ENCODE data around the gene C4orf50. TPM values are rescaled to one million over a fixed set of nuclear protein-coding genes. Genes with fewer than 3 reads are reported as not detected.

The C4orf50 gene
- total and polyA plus RNA-seq, 4 donors = under 0.01 to 0.17 TPM; not detected in 2

DNA sequence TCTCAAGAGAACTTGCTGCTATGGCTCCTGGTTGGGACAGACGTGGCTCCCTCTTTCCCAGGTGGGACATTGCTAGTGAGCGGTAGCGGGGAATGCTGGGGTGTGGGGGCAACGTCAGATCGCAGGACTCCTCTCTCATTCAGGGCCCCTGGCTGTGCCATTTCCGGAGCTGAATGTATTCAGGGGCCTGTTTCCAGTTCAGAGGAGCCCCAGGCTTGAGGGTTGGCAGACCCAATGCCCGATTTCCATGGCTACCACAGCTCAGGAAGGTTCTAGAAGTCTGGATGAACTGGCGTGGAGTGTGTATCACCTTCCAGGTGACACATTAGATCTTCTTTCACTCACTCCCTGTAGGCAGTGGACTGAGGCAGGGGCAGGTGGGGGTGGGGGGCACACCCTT is 99.2 kb downstream of the C4orf50 start:
- no peak for DNase-seq (ENCODE audit: low spot score)
- WGBS = 76% methylated on average over 8 of the region's 8 CpGs
- no peaks in the 10 kb centered on the region for H3K4me1 ChIP-seq (ENCODE audit: control insufficient read depth in 4 of 4, insufficient read depth in 4 of 4, low read length in 3 of 4)
- TF ChIP-seq, protein P1, sequence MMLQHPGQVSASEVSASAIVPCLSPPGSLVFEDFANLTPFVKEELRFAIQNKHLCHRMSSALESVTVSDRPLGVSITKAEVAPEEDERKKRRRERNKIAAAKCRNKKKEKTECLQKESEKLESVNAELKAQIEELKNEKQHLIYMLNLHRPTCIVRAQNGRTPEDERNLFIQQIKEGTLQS (IDR thresholded peaks at IDR 0.05) = no peak
- TF ChIP-seq, protein P2, sequence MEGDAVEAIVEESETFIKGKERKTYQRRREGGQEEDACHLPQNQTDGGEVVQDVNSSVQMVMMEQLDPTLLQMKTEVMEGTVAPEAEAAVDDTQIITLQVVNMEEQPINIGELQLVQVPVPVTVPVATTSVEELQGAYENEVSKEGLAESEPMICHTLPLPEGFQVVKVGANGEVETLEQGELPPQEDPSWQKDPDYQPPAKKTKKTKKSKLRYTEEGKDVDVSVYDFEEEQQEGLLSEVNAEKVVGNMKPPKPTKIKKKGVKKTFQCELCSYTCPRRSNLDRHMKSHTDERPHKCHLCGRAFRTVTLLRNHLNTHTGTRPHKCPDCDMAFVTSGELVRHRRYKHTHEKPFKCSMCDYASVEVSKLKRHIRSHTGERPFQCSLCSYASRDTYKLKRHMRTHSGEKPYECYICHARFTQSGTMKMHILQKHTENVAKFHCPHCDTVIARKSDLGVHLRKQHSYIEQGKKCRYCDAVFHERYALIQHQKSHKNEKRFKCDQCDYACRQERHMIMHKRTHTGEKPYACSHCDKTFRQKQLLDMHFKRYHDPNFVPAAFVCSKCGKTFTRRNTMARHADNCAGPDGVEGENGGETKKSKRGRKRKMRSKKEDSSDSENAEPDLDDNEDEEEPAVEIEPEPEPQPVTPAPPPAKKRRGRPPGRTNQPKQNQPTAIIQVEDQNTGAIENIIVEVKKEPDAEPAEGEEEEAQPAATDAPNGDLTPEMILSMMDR (IDR thresholded peaks at IDR 0.05; ENCODE audit: low read depth, low read length, missing input control) = no peak
- TF ChIP-seq NR2F2 (IDR thresholded peaks at IDR 0.05) (no peak), YY1 (IDR thresholded peaks at IDR 0.05) (no peak), HNF4A (conservative IDR thresholded peaks at IDR 0.05) (no peak), SP1 (IDR thresholded peaks at IDR 0.05) (no peak), ZBTB33 (IDR thresholded peaks at IDR 0.05) (no peak), FOXA1 (IDR thresholded peaks at IDR 0.05) (no peak), EGR1 (IDR thresholded peaks at IDR 0.05; ENCODE audit: low read depth in 2 of 2) (no peak)
- TF ChIP-seq, protein P3, sequence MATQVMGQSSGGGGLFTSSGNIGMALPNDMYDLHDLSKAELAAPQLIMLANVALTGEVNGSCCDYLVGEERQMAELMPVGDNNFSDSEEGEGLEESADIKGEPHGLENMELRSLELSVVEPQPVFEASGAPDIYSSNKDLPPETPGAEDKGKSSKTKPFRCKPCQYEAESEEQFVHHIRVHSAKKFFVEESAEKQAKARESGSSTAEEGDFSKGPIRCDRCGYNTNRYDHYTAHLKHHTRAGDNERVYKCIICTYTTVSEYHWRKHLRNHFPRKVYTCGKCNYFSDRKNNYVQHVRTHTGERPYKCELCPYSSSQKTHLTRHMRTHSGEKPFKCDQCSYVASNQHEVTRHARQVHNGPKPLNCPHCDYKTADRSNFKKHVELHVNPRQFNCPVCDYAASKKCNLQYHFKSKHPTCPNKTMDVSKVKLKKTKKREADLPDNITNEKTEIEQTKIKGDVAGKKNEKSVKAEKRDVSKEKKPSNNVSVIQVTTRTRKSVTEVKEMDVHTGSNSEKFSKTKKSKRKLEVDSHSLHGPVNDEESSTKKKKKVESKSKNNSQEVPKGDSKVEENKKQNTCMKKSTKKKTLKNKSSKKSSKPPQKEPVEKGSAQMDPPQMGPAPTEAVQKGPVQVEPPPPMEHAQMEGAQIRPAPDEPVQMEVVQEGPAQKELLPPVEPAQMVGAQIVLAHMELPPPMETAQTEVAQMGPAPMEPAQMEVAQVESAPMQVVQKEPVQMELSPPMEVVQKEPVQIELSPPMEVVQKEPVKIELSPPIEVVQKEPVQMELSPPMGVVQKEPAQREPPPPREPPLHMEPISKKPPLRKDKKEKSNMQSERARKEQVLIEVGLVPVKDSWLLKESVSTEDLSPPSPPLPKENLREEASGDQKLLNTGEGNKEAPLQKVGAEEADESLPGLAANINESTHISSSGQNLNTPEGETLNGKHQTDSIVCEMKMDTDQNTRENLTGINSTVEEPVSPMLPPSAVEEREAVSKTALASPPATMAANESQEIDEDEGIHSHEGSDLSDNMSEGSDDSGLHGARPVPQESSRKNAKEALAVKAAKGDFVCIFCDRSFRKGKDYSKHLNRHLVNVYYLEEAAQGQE (IDR thresholded peaks at IDR 0.05) = no peak
- TF ChIP-seq, protein P4, sequence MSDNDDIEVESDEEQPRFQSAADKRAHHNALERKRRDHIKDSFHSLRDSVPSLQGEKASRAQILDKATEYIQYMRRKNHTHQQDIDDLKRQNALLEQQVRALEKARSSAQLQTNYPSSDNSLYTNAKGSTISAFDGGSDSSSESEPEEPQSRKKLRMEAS (IDR thresholded peaks at IDR 0.05) = no peak
- H3K9ac ChIP-seq (ENCODE audit: low read depth in 1 of 2, low read length in 2 of 2) = no peak overlapping the region
- H3K27ac ChIP-seq (ENCODE audit: low read depth in 1 of 2, low read length in 2 of 2) = no peak overlapping the region
- no peaks in the 10 kb centered on the region for H3K36me3 ChIP-seq (ENCODE audit: control insufficient read depth in 4 of 4, insufficient read depth in 3 of 4, low read depth in 1 of 4, low read length in 3 of 4)
- H3K4me3 ChIP-seq (ENCODE audit: low read depth in 1 of 3, low read length in 3 of 3) = no peak overlapping the region
- peaks cover 0 to 6% (median 2%) of the 10 kb centered on the region in 4 donors for H3K27me3 ChIP-seq (ENCODE audit: control insufficient read depth in 4 of 4, insufficient read depth in 4 of 4, low read length in 3 of 4)
- no peaks in the 10 kb centered on the region for H3K9me3 ChIP-seq (ENCODE audit: control insufficient read depth in 4 of 4, low read length in 3 of 4)

- no peak for DNase-seq (ENCODE audit: low spot score)
- TF ChIP-seq, protein P1 (IDR thresholded peaks at IDR 0.05) = no peak
- TF ChIP-seq, protein P4 (IDR thresholded peaks at IDR 0.05) = no peak
- TF ChIP-seq RXRA (IDR thresholded peaks at IDR 0.05) (no peak), FOXA2 (IDR thresholded peaks at IDR 0.05) (no peak)
- Histone ChIP-seq H3K4me1 (ENCODE audit: control insufficient read depth in 4 of 4, insufficient read depth in 4 of 4, low read length in 3 of 4) (no peaks in the 10 kb centered on the region), H3K36me3 (ENCODE audit: control insufficient read depth in 4 of 4, insufficient read depth in 3 of 4, low read depth in 1 of 4, low read length in 3 of 4) (no peaks in the 10 kb centered on the region), H3K9me3 (ENCODE audit: control insufficient read depth in 4 of 4, low read length in 3 of 4) (no peaks in the 10 kb centered on the region), H3K4me3 (ENCODE audit: low read depth in 1 of 3, low read length in 3 of 3) (no peak overlapping the region), H3K9ac (ENCODE audit: low read depth in 1 of 2, low read length in 2 of 2) (no peak overlapping the region), H3K27me3 (ENCODE audit: control insufficient read depth in 4 of 4, insufficient read depth in 4 of 4, low read length in 3 of 4) (peaks cover 0 to 6% (median 2%) of the 10 kb centered on the region in 4 donors), H3K27ac (ENCODE audit: low read depth in 1 of 2, low read length in 2 of 2) (no peak overlapping the region)
- WGBS = 49% methylated on average over 8 of the region's 8 CpGs
These were observed 99.8 kb downstream of the C4orf50 start for GRCh38 chr4:5918331-5918985.
